H1 (cell line): ENCODE measurements around the gene GAB2. TPM values are rescaled to one million over a fixed set of nuclear protein-coding genes. Genes with fewer than 3 reads are reported as not detected.

ENCODE experiments used
- CTCF ChIA-PET: fragments of 300-600 bp; sonication (Branson Sonifier 250); formaldehyde crosslinking; loops from one replicate; lab custom pipeline; 2021; ENCODE audit not compliant: partially characterized antibody; lab: Charles Lee
- POLR2A ChIA-PET: fragments of 300-600 bp; sonication (Branson Sonifier 250); formaldehyde crosslinking; loops from one replicate; lab custom pipeline; 2021; ENCODE audit warnings: inconsistent platforms; ENCODE audit not compliant: partially characterized antibody; lab: Charles Lee
- DNase-seq, 2 experiments: peaks; one replicate each; pipeline versions ENCODE4 v3.0.0 to v3.0.0-alpha.2; 2010 to 2022; ENCODE audit warnings: low spot score in 2 of 2, low read depth in 1 of 2, mixed read lengths in 1 of 2
- FAIRE-seq: peaks from 2 replicates; lab custom pipeline; 2011; peaks lifted over from hg19 to GRCh38; lab: Jason Lieb, UNC
- H2AFZ ChIP-seq: 2 replicates; pipeline ENCODE4 v1.8.1; 2012; ENCODE audit warnings: low read length, inconsistent platforms
- H2AK5ac ChIP-seq: 2 replicates; pipeline ENCODE4 v1.6.1; 2013; ENCODE audit warnings: low read depth, low read length
- H2BK120ac ChIP-seq: replicated peaks from 2 replicates; pipeline ENCODE3; 2013; ENCODE audit warnings: low read depth, low read length, inconsistent platforms
- H2BK12ac ChIP-seq: 2 replicates; pipeline ENCODE4 v1.6.1; 2013; ENCODE audit warnings: low read depth, low read length
- H2BK15ac ChIP-seq: 2 replicates; pipeline ENCODE4 v1.6.1; 2013; ENCODE audit warnings: low read length
- H2BK20ac ChIP-seq: 2 replicates; pipeline ENCODE4 v1.6.1; 2013; ENCODE audit warnings: low read length
- H2BK5ac ChIP-seq: 2 replicates; pipeline ENCODE4 v1.6.1; 2013; ENCODE audit warnings: low read depth, low read length
- H3K14ac ChIP-seq: 2 replicates; pipeline ENCODE4 v1.6.1; 2013; ENCODE audit warnings: inconsistent platforms; ENCODE audit not compliant: insufficient read length
- H3K18ac ChIP-seq: 2 replicates; pipeline ENCODE4 v1.6.1; 2013; ENCODE audit warnings: low read length; ENCODE audit errors: extremely low read depth
- H3K23ac ChIP-seq: 2 replicates; pipeline ENCODE4 v1.6.1; 2013; ENCODE audit warnings: inconsistent platforms; ENCODE audit not compliant: insufficient read length
- H3K23me2 ChIP-seq: 2 replicates; pipeline ENCODE4 v1.6.1; 2013; ENCODE audit warnings: low read depth, low read length
- H3K27ac ChIP-seq: 2 replicates; pipeline ENCODE4 v1.6.1; 2011; ENCODE audit warnings: low read depth, low read length, inconsistent platforms
- H3K27me3 ChIP-seq, 4 experiments: replicated peaks in 1 of 4; 1 replicate in 1 of 4; 2 replicates in 3 of 4; pipeline versions ENCODE4 v1.6.1 to v1.8.1; 2011 to 2013; ENCODE audit warnings: low read length in 3 of 4, mild to moderate bottlenecking in 3 of 4, inconsistent platforms in 2 of 4, mixed read lengths in 2 of 4, moderate library complexity in 1 of 4; ENCODE audit not compliant: control insufficient read depth in 3 of 4, insufficient read depth in 3 of 4; ENCODE audit errors: extremely low read depth in 1 of 4
- H3K36me3 ChIP-seq, 4 experiments: 2 replicates each; pipeline versions ENCODE4 v1.6.1 to v1.8.1; 2011 to 2013; ENCODE audit warnings: mild to moderate bottlenecking in 4 of 4, low read length in 3 of 4, moderate library complexity in 2 of 4, control low read depth in 1 of 4, inconsistent platforms in 1 of 4; ENCODE audit not compliant: insufficient read depth in 4 of 4, control insufficient read depth in 2 of 4
- H3K4ac ChIP-seq: replicated peaks from 2 replicates; pipeline ENCODE3; 2013; ENCODE audit warnings: low read length, low read depth, mixed read lengths, inconsistent platforms; ENCODE audit not compliant: insufficient read length
- H3K4me1 ChIP-seq, 4 experiments: replicated peaks in 1 of 4; 1 replicate in 1 of 4; 2 replicates in 3 of 4; pipeline versions ENCODE4 v1.6.1 to v1.8.1; 2011 to 2013; ENCODE audit warnings: low read length in 3 of 4, inconsistent platforms in 2 of 4, mixed read lengths in 1 of 4; ENCODE audit not compliant: insufficient read depth in 4 of 4, control insufficient read depth in 3 of 4
- H3K4me2 ChIP-seq, 2 experiments: 2 replicates each; pipeline versions ENCODE4 v1.6.1 to v1.8.1; 2011 to 2013; ENCODE audit warnings: low read depth in 2 of 2, low read length in 2 of 2, control low read depth in 1 of 2, inconsistent platforms in 1 of 2, mild to moderate bottlenecking in 1 of 2; ENCODE audit not compliant: insufficient read depth in 1 of 2
- H3K4me3 ChIP-seq, 4 experiments: fragments of 200-600, 300-600 bp in 1 of 4; sonication (generic), shearing (Covaris generic), sonication (Bioruptor Twin) in 1 of 4; 2 replicates each; pipeline versions ENCODE4 v1.5.1 to v1.8.1; 2011 to 2016; ENCODE audit warnings: low read length in 4 of 4, low read depth in 3 of 4, control low read depth in 2 of 4, inconsistent platforms in 2 of 4, mild to moderate bottlenecking in 2 of 4, mixed read lengths in 1 of 4, moderate library complexity in 1 of 4; ENCODE audit not compliant: insufficient read depth in 2 of 4; ENCODE audit errors: extremely low read depth in 1 of 4
- H3K56ac ChIP-seq: replicated peaks from 2 replicates; pipeline ENCODE3; 2013; ENCODE audit warnings: low read depth, mild to moderate bottlenecking, mixed read lengths, low read length, inconsistent platforms; ENCODE audit not compliant: insufficient read length
- H3K79me1 ChIP-seq: 2 replicates; pipeline ENCODE4 v1.6.1; 2013; ENCODE audit warnings: low read depth, low read length, control low read depth
- H3K79me2 ChIP-seq, 2 experiments: 2 replicates each; pipeline versions ENCODE4 v1.6.1 to v1.8.1; 2012 to 2013; ENCODE audit warnings: low read length in 2 of 2, mild to moderate bottlenecking in 2 of 2, inconsistent platforms in 1 of 2; ENCODE audit not compliant: insufficient read depth in 2 of 2, control insufficient read depth in 1 of 2
- H3K9ac ChIP-seq, 4 experiments: replicated peaks in 1 of 4; 1 replicate in 1 of 4; 2 replicates in 3 of 4; pipeline versions ENCODE4 v1.6.1 to v1.8.1; 2011 to 2013; ENCODE audit warnings: low read depth in 3 of 4, low read length in 3 of 4, control low read depth in 2 of 4, mild to moderate bottlenecking in 2 of 4, moderate library complexity in 2 of 4, inconsistent platforms in 1 of 4; ENCODE audit errors: extremely low read depth in 1 of 4
- H3K9me3 ChIP-seq, 2 experiments: 2 replicates each; pipeline versions ENCODE4 v1.6.1 to v1.8.1; 2012 to 2013; ENCODE audit warnings: mild to moderate bottlenecking in 2 of 2, moderate library complexity in 2 of 2, control low read depth in 1 of 2, inconsistent platforms in 1 of 2, low read depth in 1 of 2, low read length in 1 of 2, mixed read lengths in 1 of 2; ENCODE audit not compliant: insufficient read depth in 2 of 2
- H4K20me1 ChIP-seq, 2 experiments: replicated peaks in 1 of 2; 2 replicates each; pipeline versions ENCODE3 to v1.8.1; 2011 to 2013; ENCODE audit warnings: inconsistent platforms in 2 of 2, low read length in 2 of 2, mild to moderate bottlenecking in 1 of 2; ENCODE audit not compliant: insufficient read depth in 2 of 2, control insufficient read depth in 1 of 2
- H4K5ac ChIP-seq: 2 replicates; pipeline ENCODE4 v1.6.1; 2013; ENCODE audit warnings: low read length, low read depth, mixed read lengths, inconsistent platforms; ENCODE audit not compliant: insufficient read length
- H4K8ac ChIP-seq: 2 replicates; pipeline ENCODE4 v1.8.0; 2013; ENCODE audit warnings: mild to moderate bottlenecking, moderate library complexity, low read length, inconsistent platforms; ENCODE audit not compliant: insufficient read depth; ENCODE audit errors: extremely low read depth
- H4K91ac ChIP-seq: replicated peaks from 2 replicates; pipeline ENCODE3; 2013; ENCODE audit warnings: low read length, mixed read lengths, inconsistent platforms; ENCODE audit not compliant: insufficient read length
- CTBP2 ChIP-seq: IDR thresholded peaks from 2 replicates; pipeline ENCODE4 v1.7.0; 2011; ENCODE audit warnings: borderline replicate concordance, mild to moderate bottlenecking, moderate library complexity, mixed read lengths, low read length; ENCODE audit not compliant: insufficient read depth, insufficient read length
- EGR1 ChIP-seq: IDR thresholded peaks from 2 replicates; pipeline ENCODE4 v1.6.1; 2011; ENCODE audit warnings: low read depth, low read length, borderline replicate concordance
- EZH2 ChIP-seq: fragments of 200-600 bp; sonication (generic); IDR thresholded peaks from 2 replicates; pipeline ENCODE4 v1.7.1; 2012; ENCODE audit warnings: low read depth, mild to moderate bottlenecking, moderate library complexity, low read length, inconsistent platforms; ENCODE audit not compliant: severe bottlenecking
- GTF2F1 ChIP-seq: IDR thresholded peaks from 2 replicates; pipeline ENCODE4 v1.6.1; 2012; ENCODE audit warnings: low read depth, low read length, improper control_type of control experiment, borderline replicate concordance
- KDM5A ChIP-seq: fragments of 200-600 bp; IDR thresholded peaks from 2 replicates; pipeline ENCODE4 v1.7.1; 2012; ENCODE audit warnings: mild to moderate bottlenecking, low read length, inconsistent platforms, mixed read lengths
- NANOG ChIP-seq: IDR thresholded peaks from 2 replicates; pipeline ENCODE4 v1.6.1; 2011; ENCODE audit warnings: low read length, low read depth, mild to moderate bottlenecking, inconsistent platforms; ENCODE audit not compliant: insufficient read depth, poor library complexity, severe bottlenecking
- PHF8 ChIP-seq: fragments of 200-600 bp; sonication (generic); conservative IDR thresholded peaks from 2 replicates; pipeline ENCODE4 v1.7.1; 2012; ENCODE audit warnings: low read depth, mild to moderate bottlenecking, inconsistent platforms, low read length, moderate library complexity
- WGBS, 2 experiments: shearing (Covaris generic) in 1 of 2; methylation state at CpG; one replicate each; pipeline versions ENCODE4 v1.1.6 to v1.1.7; 2013 to 2015; ENCODE audit warnings: low lambda C conversion rate in 2 of 2, mixed read lengths in 2 of 2, inconsistent platforms in 1 of 2, low coverage in 1 of 2, missing lambda C conversion rate in 1 of 2; ENCODE audit not compliant: insufficient replicate concordance in 2 of 2, insufficient coverage in 1 of 2, insufficient read length in 1 of 2; ENCODE audit errors: extremely low coverage in 1 of 2, missing lambda C conversion rate in 1 of 2; 5-methylcytosine and 5-hydroxymethylcytosine counted together
- polyA plus RNA-seq, 7 experiments: library from polyadenylated mRNA; depleted of rRNA in 3 of 7; stranded (reverse) in 5 of 7; unstranded in 2 of 7; fragments of >200 nt in 5 of 7; fragments of 200-250 nt in 2 of 7; gene quantifications; 1 replicate in 5 of 7; 2 replicates in 1 of 7; 4 replicates in 1 of 7; pipeline versions ENCODE4 v1.2.1 to v1.2.3, GENCODE V29; 2011 to 2013; ENCODE audit warnings: missing spikeins in 2 of 7, mixed read lengths in 2 of 7
- total RNA-seq: library from RNA; stranded (reverse); fragmentation: NEBNext Ultra II Directional; extraction: Animal tissue kit (Norgen Biotek cat#: 25700); gene quantifications from 2 replicates; pipeline ENCODE4 v1.2.1, GENCODE V29; 2021

Gene GAB2
- total and polyA plus RNA-seq, 2 of the 8 experiments (the other 6 are each of a cell fraction or from before 2014, with no cell fraction given), result 6.3 to 14.0 TPM

GRCh38 chr11:78256962-78257361, 160.7 kb downstream of the GAB2 start:
- no peak for DNase-seq
- Histone ChIP-seq H3K9me3 (no peaks in the 10 kb centered on the region), H3K4me1 (peaks cover 0 to 6% (median 0%) of the 10 kb centered on the region in 4 experiments; a peak in 2 of 7 replicates), H3K36me3 (no peaks in the 10 kb centered on the region), H2AK5ac (no peak overlapping the region), H3K56ac (no peak overlapping the region), H3K27ac (no peak overlapping the region), H3K23me2 (no peaks in the 10 kb centered on the region), H3K4ac (no peak overlapping the region), H4K5ac (no peak overlapping the region), H4K8ac (no peak overlapping the region), H3K79me1 (no peaks in the 10 kb centered on the region), H3K14ac (no peak overlapping the region), H3K27me3 (no peaks in the 10 kb centered on the region), H2BK5ac (no peak overlapping the region), H3K79me2 (no peaks in the 10 kb centered on the region), H3K18ac (no peak overlapping the region), H2BK15ac (no peak overlapping the region), H4K91ac (no peak overlapping the region), H4K20me1 (no peaks in the 10 kb centered on the region), H3K4me3 (no peak overlapping the region), H2AFZ (no peak overlapping the region), H3K4me2 (no peak overlapping the region), H2BK12ac (no peak overlapping the region), H3K23ac (no peak overlapping the region), H3K9ac (no peak overlapping the region), H2BK20ac (no peak overlapping the region), H2BK120ac (no peak overlapping the region)
- ChIA-PET POLR2A (interaction anchor here (0.8 kb wide), 1 partner anchor 109 kb away, joined by 3 read pairs; no protein-coding TSS in a partner anchor), CTCF (interaction anchor here (0.7 to 2.1 kb wide), 2 partner anchors 8 to 12 kb away, joined by 3 to 5 read pairs; no protein-coding TSS in a partner anchor)
- TF ChIP-seq PHF8 (no peak), KDM5A (no peak), CTBP2 (no peak), GTF2F1 (no peak), EZH2 (no peak), NANOG (no peak), EGR1 (no peak)
- FAIRE-seq, result no peak
- 77% methylated on average over 3 of the region's 3 CpGs; no CpG with 5 or more reads in 1 of the 2 experiments for WGBS, 2 experiments
